WERI-Rb-1 (cell line): ENCODE data around the gene KRT6C.

Experiments used
- DNase-seq: peaks from one replicate; pipeline ENCODE4 v3.0.0-alpha.2; 2020
- H3K27ac ChIP-seq: fragments of 250-450 bp; sonication (Bioruptor Pico); 2 replicates; pipeline ENCODE4 v1.5.1; 2020; ENCODE audit warnings: mild to moderate bottlenecking, moderate library complexity
- H3K27me3 ChIP-seq: fragments of 250-450 bp; sonication (Bioruptor Pico); 2 replicates; pipeline ENCODE4 v1.5.1; 2021; ENCODE audit warnings: mild to moderate bottlenecking, low read depth, moderate library complexity; ENCODE audit not compliant: insufficient read depth, severe bottlenecking
- H3K36me3 ChIP-seq: fragments of 250-450 bp; sonication (Bioruptor Pico); 2 replicates; pipeline ENCODE4 v1.5.1; 2020; ENCODE audit warnings: mild to moderate bottlenecking, moderate library complexity
- H3K4me3 ChIP-seq: 2 replicates; pipeline ENCODE4 v1.5.1; 2011; ENCODE audit warnings: low read depth, mild to moderate bottlenecking, control low read depth, low read length
- H3K9me3 ChIP-seq: fragments of 250-450 bp; sonication (Bioruptor Pico); 2 replicates; pipeline ENCODE4 v1.5.1; 2021; ENCODE audit warnings: mild to moderate bottlenecking, moderate library complexity; ENCODE audit not compliant: severe bottlenecking
- TF ChIP-seq, protein P1 (sequence below): IDR thresholded peaks from 2 replicates; pipeline ENCODE4 v1.5.1; 2011; ENCODE audit warnings: low read depth, mild to moderate bottlenecking, control low read depth, inconsistent platforms, low read length

The KRT6C gene

DNA sequence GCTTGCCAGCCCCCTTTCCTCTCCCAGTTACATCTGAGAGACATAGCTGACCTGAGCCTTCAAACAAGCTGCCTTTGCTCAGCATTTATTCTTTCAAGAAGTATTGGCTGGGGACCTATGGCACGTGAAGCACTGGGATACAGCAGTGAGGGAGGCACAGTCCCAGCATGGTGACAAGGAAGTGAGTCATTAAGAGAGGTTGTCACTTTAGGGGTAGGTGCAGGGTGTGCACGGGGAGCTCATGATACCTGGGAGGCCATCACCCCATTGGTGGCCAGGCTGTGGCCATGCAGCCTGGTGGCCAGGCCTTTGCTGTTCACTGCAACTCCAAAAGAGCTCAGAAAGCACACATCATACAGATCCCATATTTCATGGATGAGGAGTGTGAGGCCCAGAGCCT, 33.8 kb downstream of the KRT6C start:
- H3K27ac ChIP-seq, result no peak overlapping the region

DNA sequence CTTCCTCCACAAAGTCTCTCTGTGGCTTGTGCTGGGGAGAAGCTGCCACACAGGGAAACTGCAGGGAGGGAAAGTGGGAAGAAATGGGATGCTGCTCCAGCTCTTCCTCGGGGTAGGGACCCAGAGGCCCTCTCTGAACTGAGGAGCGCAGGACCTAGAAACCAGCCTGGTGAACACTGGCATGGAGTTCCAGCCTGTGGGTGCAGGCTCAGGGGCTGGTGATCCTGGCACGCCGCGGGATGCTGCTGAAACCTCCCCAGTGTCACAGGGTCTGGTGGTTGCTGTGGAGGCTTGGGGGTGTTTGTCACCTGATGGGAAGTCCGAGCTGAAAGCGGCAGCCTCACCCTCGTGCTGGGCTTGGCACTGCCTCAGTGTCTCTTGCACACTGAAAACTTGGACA, 34.2 kb downstream of the KRT6C start:
- H3K4me3 ChIP-seq, result no peak overlapping the region
- no peak for DNase-seq
- H3K27me3 ChIP-seq, result peaks cover 95% of the 10 kb centered on the region
- no peaks in the 10 kb centered on the region for H3K9me3 ChIP-seq
- TF ChIP-seq, protein P1, sequence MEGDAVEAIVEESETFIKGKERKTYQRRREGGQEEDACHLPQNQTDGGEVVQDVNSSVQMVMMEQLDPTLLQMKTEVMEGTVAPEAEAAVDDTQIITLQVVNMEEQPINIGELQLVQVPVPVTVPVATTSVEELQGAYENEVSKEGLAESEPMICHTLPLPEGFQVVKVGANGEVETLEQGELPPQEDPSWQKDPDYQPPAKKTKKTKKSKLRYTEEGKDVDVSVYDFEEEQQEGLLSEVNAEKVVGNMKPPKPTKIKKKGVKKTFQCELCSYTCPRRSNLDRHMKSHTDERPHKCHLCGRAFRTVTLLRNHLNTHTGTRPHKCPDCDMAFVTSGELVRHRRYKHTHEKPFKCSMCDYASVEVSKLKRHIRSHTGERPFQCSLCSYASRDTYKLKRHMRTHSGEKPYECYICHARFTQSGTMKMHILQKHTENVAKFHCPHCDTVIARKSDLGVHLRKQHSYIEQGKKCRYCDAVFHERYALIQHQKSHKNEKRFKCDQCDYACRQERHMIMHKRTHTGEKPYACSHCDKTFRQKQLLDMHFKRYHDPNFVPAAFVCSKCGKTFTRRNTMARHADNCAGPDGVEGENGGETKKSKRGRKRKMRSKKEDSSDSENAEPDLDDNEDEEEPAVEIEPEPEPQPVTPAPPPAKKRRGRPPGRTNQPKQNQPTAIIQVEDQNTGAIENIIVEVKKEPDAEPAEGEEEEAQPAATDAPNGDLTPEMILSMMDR, result no peak
- no peaks in the 10 kb centered on the region for H3K36me3 ChIP-seq
- H3K27ac ChIP-seq, result no peak overlapping the region

More for the DNA sequence above, 33.8 kb downstream of the KRT6C start:
- TF ChIP-seq, protein P1, result no peak
- Histone ChIP-seq H3K27me3 (peaks cover 95% of the 10 kb centered on the region), H3K9me3 (no peaks in the 10 kb centered on the region), H3K4me3 (no peak overlapping the region), H3K36me3 (no peaks in the 10 kb centered on the region)
- no peak for DNase-seq

DNA sequence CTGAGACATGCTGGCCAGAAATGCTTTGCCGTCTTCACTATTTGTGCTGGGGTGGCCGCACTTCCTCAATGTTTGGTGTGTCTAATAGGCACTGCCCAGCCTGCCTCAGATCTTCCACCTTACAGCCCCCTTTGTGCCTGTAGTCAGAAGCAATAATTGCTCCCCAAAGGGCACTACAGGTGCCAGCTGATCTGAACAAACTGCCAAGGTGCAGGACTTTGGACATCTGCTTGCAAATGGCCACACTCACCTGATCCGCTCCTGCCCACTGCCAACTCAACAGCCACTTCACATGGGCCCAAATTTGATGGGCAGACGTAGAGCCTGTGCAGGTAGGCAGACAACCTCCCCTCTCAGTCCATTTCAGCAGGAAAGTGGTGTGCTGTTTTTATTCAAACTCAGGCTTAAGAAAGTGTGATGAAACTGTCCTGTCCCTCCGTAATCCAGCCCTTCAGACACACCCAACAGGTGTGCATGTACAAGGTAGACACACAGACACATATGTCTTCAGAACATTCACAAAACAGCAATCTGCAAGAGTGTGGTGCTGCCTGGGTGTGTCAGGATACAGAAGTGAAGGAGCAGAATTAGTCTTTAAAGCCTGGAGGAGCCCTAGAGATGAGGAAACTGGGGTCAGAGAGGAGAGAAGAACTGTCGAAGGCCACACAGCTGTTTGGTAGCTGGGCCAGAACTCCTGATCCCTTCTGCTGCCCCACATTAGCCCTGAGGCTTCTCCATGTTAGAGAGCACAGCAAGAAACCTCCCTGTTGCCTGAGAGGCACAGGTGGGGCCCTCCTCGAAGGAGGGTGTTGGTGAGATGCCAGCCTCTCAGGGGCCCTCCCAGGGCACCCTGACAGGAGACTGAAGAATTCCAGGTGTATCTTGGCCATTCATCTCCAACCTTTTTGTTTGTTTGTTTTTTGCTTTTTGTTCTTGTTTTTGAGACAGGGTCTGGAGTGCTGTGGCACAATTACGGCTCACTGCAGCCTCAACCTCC, 35.0 kb downstream of the KRT6C start:
- H3K27ac ChIP-seq, result no peak overlapping the region
- TF ChIP-seq, protein P1, result no peak

DNA sequence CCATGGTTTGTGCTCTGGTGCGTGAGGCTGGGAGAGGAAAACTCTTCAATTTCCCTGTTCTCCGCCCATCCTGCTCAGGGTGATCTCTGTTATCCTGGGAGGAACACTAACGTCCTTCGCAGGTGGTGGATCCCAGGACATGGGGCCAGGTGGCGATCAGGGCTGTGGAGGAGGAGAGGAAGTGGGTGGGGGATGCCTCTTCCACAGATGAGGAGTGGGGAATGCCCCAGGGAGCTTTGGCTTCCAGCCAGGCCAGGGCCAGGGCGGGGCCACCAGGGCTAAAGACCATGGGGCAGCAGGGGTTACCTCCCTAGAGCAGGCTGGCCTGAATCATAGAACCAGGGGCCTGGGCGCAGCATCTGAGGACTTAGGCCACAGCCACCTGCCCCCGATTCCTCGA, 36.1 kb downstream of the KRT6C start:
- H3K27ac ChIP-seq, result no peak overlapping the region

More for the DNA sequence above, 35.0 kb downstream of the KRT6C start:
- H3K9me3 ChIP-seq, result no peaks in the 10 kb centered on the region
- DNase-seq, result no peak
- H3K4me3 ChIP-seq, result no peak overlapping the region
- peaks cover 98% of the 10 kb centered on the region for H3K27me3 ChIP-seq
- no peaks in the 10 kb centered on the region for H3K36me3 ChIP-seq

DNA sequence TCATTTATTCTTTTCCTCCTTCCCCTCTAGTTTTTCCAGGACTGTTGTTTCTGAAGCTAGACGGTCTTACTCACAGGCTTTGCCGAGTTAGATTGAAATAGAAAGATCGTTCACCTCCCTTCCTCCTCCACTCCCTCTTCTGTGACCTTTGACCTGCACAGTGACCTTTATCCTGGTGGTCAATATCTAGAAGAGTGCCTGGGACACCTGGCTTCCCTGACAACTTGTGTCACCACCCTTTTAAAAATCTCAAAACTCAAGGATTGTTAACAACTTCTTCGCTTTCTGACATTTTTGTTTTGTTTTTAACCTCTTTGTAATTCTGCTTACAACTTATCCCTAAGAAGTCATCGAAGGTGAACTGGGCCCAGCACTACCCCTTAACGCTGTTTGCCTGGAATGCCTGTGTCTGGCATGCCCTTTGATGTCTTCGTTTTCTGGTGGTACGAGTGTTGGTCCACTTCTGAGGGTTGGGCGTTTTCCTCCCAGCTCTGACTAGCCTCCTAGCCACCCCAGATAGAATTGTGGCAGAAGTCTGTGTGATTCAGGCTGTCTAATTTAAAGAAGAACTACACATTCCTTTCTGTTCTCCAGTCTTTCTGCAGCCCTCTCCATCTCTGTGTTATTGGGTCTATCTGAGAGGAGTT, 36.7 kb downstream of the KRT6C start:
- TF ChIP-seq, protein P1, result no peak
- Histone ChIP-seq H3K27ac (no peak overlapping the region), H3K27me3 (peaks cover 96% of the 10 kb centered on the region), H3K9me3 (no peaks in the 10 kb centered on the region), H3K36me3 (no peaks in the 10 kb centered on the region), H3K4me3 (no peak overlapping the region)
- DNase-seq, result no peak

More for the DNA sequence above, 36.1 kb downstream of the KRT6C start:
- Histone ChIP-seq H3K36me3 (no peaks in the 10 kb centered on the region), H3K4me3 (no peak overlapping the region), H3K9me3 (no peaks in the 10 kb centered on the region), H3K27me3 (peaks cover 97% of the 10 kb centered on the region)
- TF ChIP-seq, protein P1, result no peak
- no peak for DNase-seq
